ENCODE data around the gene CISTR.

CISTR gene

DNA sequence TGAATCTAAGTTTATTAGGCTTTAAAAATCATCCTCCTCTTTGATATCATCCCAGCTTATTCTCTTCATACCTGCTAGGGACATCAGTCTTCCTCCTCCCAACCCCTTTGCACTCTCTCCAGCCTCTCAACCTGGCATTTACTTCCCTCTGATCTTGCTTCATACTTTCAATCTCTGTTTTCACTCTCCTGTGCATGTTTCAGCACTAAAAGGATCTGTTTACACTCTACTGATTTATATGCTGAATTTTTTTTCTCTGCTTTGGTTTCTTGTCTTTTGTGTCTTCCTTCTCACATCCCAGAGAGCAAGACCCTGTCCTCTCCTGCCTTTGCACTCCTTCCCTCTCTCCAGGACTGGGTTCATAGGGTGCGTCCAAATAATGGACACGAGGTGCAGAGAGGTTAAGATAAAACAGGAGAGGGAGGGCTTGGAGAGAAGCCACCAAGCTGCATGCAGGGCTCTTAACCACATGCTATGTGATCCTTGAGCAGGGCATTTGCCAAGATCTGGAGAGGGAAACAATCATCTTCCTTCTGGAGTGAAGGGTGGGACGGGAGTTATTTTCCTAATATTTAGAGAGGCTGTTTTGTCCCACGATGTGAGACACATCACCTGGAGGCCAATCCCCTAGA is 3.0 kb upstream of the CISTR start:
- Histone ChIP-seq H3K9ac (ENCODE audit: low read depth, low read length) (no peak overlapping the region), H3K27ac (ENCODE audit: low read length) (no peak overlapping the region), H3K4me1 (ENCODE audit: insufficient read depth, low read length) (peaks cover 24% of the 10 kb centered on the region)

GRCh38 chr12:53754188-53754585 is 2.4 kb upstream of the CISTR start:
- H3K4me1 ChIP-seq (ENCODE audit: insufficient read depth, low read length) = peaks cover 24% of the 10 kb centered on the region
- H3K79me2 ChIP-seq (ENCODE audit: insufficient read depth, low read length) = no peaks in the 10 kb centered on the region
- TF ChIP-seq EZH2 (IDR thresholded peaks at IDR 0.05; ENCODE audit: borderline replicate concordance, low read depth, low read length, severe bottlenecking) (no peak), CTCF (IDR thresholded peaks at IDR 0.05; ENCODE audit: borderline replicate concordance, extremely low read depth, low read length, poor library complexity, severe bottlenecking) (no peak)
- no peaks in the 10 kb centered on the region for H3K36me3 ChIP-seq (ENCODE audit: insufficient read depth, low read length)
- DNase-seq = no peak
- H4K20me1 ChIP-seq (ENCODE audit: insufficient read depth, low read length) = 0 out of 2 replicates have a peak, but pooled peaks cover 6% of the 10 kb centered on the region
- no peak overlapping the region for H3K4me3 ChIP-seq (ENCODE audit: low read depth in 1 of 2, low read length in 2 of 2)
- H3K9me3 ChIP-seq (ENCODE audit: insufficient read depth, low read length, severe bottlenecking) = no peaks in the 10 kb centered on the region
- peaks cover 83% of the 10 kb centered on the region for H3K27me3 ChIP-seq (ENCODE audit: insufficient read depth, low read length, poor library complexity)
- no peak overlapping the region for H3K27ac ChIP-seq (ENCODE audit: low read length)
- no peak overlapping the region for H2AFZ ChIP-seq (ENCODE audit: low read depth, low read length)
- ATAC-seq (ENCODE audit: insufficient read depth, low read depth) = no peak
- H3K9ac ChIP-seq (ENCODE audit: low read depth, low read length) = no peak overlapping the region
- H3K4me2 ChIP-seq (ENCODE audit: insufficient read depth, low read length) = no peak overlapping the region

More for the DNA sequence above, 3.0 kb upstream of the CISTR start:
- no peak overlapping the region for H3K4me3 ChIP-seq (ENCODE audit: low read depth in 1 of 2, low read length in 2 of 2)
- TF ChIP-seq EZH2 (IDR thresholded peaks at IDR 0.05; ENCODE audit: borderline replicate concordance, low read depth, low read length, severe bottlenecking) (no peak), CTCF (IDR thresholded peaks at IDR 0.05; ENCODE audit: borderline replicate concordance, extremely low read depth, low read length, poor library complexity, severe bottlenecking) (no peak)
- H3K79me2 ChIP-seq (ENCODE audit: insufficient read depth, low read length) = no peaks in the 10 kb centered on the region
- H3K36me3 ChIP-seq (ENCODE audit: insufficient read depth, low read length) = no peaks in the 10 kb centered on the region
- H4K20me1 ChIP-seq (ENCODE audit: insufficient read depth, low read length) = 0 out of 2 replicates have a peak, but pooled peaks cover 6% of the 10 kb centered on the region
- no peak overlapping the region for H2AFZ ChIP-seq (ENCODE audit: low read depth, low read length)
- ATAC-seq (ENCODE audit: insufficient read depth, low read depth) (no peak), DNase-seq (no peak)
- no peak overlapping the region for H3K4me2 ChIP-seq (ENCODE audit: insufficient read depth, low read length)
- peaks cover 83% of the 10 kb centered on the region for H3K27me3 ChIP-seq (ENCODE audit: insufficient read depth, low read length, poor library complexity)
- no peaks in the 10 kb centered on the region for H3K9me3 ChIP-seq (ENCODE audit: insufficient read depth, low read length, severe bottlenecking)

- Histone ChIP-seq H3K4me3 (ENCODE audit: low read depth in 1 of 2, low read length in 2 of 2) (no peak overlapping the region), H3K4me2 (ENCODE audit: insufficient read depth, low read length) (no peak overlapping the region; the same call in 1 of the 2 replicates), H3K79me2 (ENCODE audit: insufficient read depth, low read length) (no peaks in the 10 kb centered on the region), H3K4me1 (ENCODE audit: insufficient read depth, low read length) (peaks cover 24% of the 10 kb centered on the region), H4K20me1 (ENCODE audit: insufficient read depth, low read length) (0 out of 2 replicates have a peak, but pooled peaks cover 6% of the 10 kb centered on the region), H3K9me3 (ENCODE audit: insufficient read depth, low read length, severe bottlenecking) (no peaks in the 10 kb centered on the region), H3K27ac (ENCODE audit: low read length) (no peak overlapping the region), H2AFZ (ENCODE audit: low read depth, low read length) (no peak overlapping the region), H3K27me3 (ENCODE audit: insufficient read depth, low read length, poor library complexity) (peaks cover 84% of the 10 kb centered on the region), H3K9ac (ENCODE audit: low read depth, low read length) (no peak overlapping the region), H3K36me3 (ENCODE audit: insufficient read depth, low read length) (no peaks in the 10 kb centered on the region)
- ATAC-seq (ENCODE audit: insufficient read depth, low read depth) (no peak), DNase-seq (no peak)
- TF ChIP-seq EZH2 (IDR thresholded peaks at IDR 0.05; ENCODE audit: borderline replicate concordance, low read depth, low read length, severe bottlenecking) = no peak
Measured at GRCh38 chr12:53752621-53753020, 842 bp upstream of the CISTR start.

DNA sequence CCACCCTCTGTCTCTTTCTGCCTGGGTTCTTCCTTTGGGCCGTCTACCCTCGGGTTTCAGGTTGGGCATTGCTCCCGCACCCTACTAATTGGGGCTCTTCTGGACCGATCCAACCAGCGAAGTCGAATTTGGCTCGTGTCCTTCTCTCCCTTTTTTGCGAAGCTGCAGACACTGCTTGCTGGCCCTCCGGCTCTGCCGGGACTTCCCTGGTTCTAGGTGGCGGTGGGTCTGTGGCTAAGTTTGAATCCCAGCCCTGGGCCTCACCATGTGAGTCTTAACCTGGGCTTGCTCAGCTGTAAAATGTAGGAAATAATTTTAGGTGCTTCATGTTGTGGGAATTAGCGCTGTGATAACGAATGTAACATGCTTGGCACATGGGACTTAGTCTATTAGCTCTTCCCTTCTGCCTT is 418 bp upstream of the CISTR start:
- TF ChIP-seq EZH2 (IDR thresholded peaks at IDR 0.05; ENCODE audit: borderline replicate concordance, low read depth, low read length, severe bottlenecking) (no peak), CTCF (IDR thresholded peaks at IDR 0.05; ENCODE audit: borderline replicate concordance, extremely low read depth, low read length, poor library complexity, severe bottlenecking) (no peak)
- Histone ChIP-seq H3K9ac (ENCODE audit: low read depth, low read length) (peak overlapping the region; percentile 49; the same call in 1 of the 2 replicates), H3K4me3 (ENCODE audit: low read depth in 1 of 2, low read length in 2 of 2) (peak overlapping the region in 1 of 2 experiments; percentile 53; a peak in 2 of 4 replicates), H4K20me1 (ENCODE audit: insufficient read depth, low read length) (0 out of 2 replicates have a peak, but pooled peaks cover 6% of the 10 kb centered on the region), H3K9me3 (ENCODE audit: insufficient read depth, low read length, severe bottlenecking) (no peaks in the 10 kb centered on the region), H3K79me2 (ENCODE audit: insufficient read depth, low read length) (no peaks in the 10 kb centered on the region), H3K27ac (ENCODE audit: low read length) (no peak overlapping the region), H3K4me2 (ENCODE audit: insufficient read depth, low read length) (peak overlapping the region; percentile 71), H3K4me1 (ENCODE audit: insufficient read depth, low read length) (peaks cover 22% of the 10 kb centered on the region), H3K27me3 (ENCODE audit: insufficient read depth, low read length, poor library complexity) (peaks cover 85% of the 10 kb centered on the region), H3K36me3 (ENCODE audit: insufficient read depth, low read length) (no peaks in the 10 kb centered on the region), H2AFZ (ENCODE audit: low read depth, low read length) (peak overlapping the region; percentile 54; the same call in 1 of the 2 replicates)
- no peak for ATAC-seq (ENCODE audit: insufficient read depth, low read depth)
- no peak for DNase-seq

Data from DND-41 (cell line).